WTC11 (cell line): ENCODE results near the gene RFLNA.

ENCODE experiments used
- CBFB ChIP-seq: sonication (generic); formaldehyde crosslinking; IDR thresholded peaks from 2 replicates; pipeline ENCODE4 v1.8.1; 2022; ENCODE audit warnings: mild to moderate bottlenecking, low read depth, missing genetic modification reagents
- CTCF ChIP-seq: fragments of 200-600 bp; IDR thresholded peaks from 2 replicates; pipeline ENCODE4 v1.8.0; 2022; ENCODE audit warnings: antibody characterized with exemption
- E2F4 ChIP-seq: sonication (generic); formaldehyde crosslinking; IDR thresholded peaks from 2 replicates; pipeline ENCODE4 v1.8.1; 2022; ENCODE audit warnings: low read depth, mild to moderate bottlenecking, moderate library complexity, missing genetic modification reagents, borderline replicate concordance
- NFYB ChIP-seq: sonication (generic); formaldehyde crosslinking; conservative IDR thresholded peaks from 2 replicates; pipeline ENCODE4 v1.8.0; 2022; ENCODE audit warnings: low read depth, missing genetic modification reagents
- ZNF512 ChIP-seq: sonication (generic); formaldehyde crosslinking; IDR thresholded peaks from 2 replicates; pipeline ENCODE4 v1.8.1; 2022; ENCODE audit warnings: missing genetic modification reagents, borderline replicate concordance

GRCh38 chr12:124336742-124337520, 42.0 kb downstream of the RFLNA start:
- TF ChIP-seq E2F4 (CRISPR knock-in tag) (no peak), NFYB (CRISPR knock-in tag) (no peak), CBFB (CRISPR knock-in tag) (no peak), ZNF512 (CRISPR knock-in tag) (no peak), CTCF (no peak)
